NCI-H510A treated with DMSO at 0.1 percent for 48 hours (cell line): ENCODE data around the gene REXO1.

Experiments used
- DNase-seq: peaks from one replicate; lab custom pipeline; 2025; lab: John Stamatoyannopoulos, UW

The REXO1 gene

GRCh38 chr19:1860821-1861598 is 12.7 kb upstream of the REXO1 start:
- no peak for DNase-seq

- DNase-seq, result no peak
Measured at GRCh38 chr19:1860042-1860775, 11.9 kb upstream of the REXO1 start.

- no peak for DNase-seq
Measured at GRCh38 chr19:1859331-1859781, 11.1 kb upstream of the REXO1 start.

- DNase-seq, result no peak
Measured at GRCh38 chr19:1858412-1859081, 10.3 kb upstream of the REXO1 start.

GRCh38 chr19:1857648-1858326 is 9.5 kb upstream of the REXO1 start:
- no peak for DNase-seq

GRCh38 chr19:1856698-1857603 is 8.7 kb upstream of the REXO1 start:
- no peak for DNase-seq

DNA sequence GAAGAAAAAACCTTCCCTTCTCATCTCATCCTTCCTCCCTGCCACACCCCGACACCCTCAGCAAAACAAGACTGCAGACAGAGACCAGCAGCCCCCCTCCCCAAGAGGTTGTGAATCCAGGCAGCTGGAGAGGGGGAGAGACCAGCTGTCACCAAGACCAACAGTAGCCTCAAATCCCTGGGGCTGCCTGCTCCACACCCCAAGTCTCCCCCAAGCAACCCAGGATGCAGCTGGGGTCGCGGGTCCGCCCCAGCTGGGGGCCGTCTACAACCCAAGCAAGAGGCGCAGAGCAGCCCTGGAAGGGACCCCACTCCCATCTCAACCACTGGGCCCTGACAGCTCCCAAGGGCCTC is 8.0 kb upstream of the REXO1 start:
- DNase-seq, result no peak

- DNase-seq, result no peak
Measured at GRCh38 chr19:1855828-1856255, 7.6 kb upstream of the REXO1 start.

DNA sequence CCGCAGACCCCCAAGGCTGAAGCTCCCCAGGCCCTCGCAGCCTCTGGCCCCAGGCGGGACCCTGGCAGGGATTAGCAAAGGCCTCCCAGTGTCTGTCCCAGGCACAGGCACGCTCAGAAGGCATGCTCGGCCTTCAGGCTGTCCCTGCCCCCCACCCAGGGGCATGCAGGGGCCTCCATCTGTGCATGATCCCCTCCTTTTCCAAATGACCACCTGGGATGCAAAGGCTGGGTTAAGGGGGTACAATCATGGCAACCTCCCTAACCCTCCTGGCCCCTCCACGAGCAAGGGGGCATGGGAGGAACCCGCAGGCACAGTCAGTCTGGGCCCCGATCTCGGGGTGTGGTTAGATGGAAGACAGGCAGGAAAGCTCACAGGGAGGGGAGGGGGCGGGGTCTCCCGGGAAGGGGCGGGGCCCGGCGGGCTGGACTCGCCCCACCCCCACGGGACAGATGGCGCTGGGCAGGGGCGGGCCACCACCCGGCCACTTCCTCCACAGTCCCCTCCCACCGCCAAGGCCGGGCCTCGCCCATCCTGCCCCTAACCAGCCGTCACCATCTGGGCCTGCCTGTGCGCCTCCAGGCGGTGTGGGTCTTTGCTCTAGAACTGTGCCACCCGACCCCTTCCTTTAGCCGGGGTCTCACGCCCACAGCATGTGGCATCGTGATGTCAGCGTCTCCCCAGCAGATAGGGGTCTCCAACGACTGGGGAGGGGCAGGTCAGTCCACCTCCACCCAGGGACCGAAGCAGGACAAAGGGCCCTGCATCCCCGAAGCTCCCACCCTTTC is 7.0 kb upstream of the REXO1 start:
- no peak for DNase-seq

DNA sequence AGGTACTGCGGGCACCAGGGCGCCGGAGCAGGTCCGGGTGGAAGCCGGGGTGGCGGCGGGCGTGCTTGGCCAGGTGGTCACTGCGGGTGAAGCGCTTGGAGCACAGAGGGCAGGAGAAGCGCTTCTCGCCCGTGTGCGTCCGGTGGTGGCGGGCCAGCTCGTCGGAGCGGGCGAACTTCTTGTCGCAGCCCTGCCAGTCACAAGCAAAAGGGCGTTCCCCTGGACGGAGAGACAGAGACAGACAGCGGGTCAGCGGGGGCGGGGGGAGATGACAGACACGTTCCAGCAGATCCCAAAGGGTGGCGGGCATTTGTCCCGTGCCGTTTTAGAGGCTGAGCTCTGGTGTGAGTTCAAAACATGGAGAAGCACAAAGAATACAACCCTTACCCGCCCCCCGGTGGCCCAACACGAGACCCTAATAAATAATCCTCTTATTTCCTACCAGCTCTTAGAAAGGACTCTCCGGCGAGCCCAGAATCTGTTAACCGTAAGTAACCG is 6.3 kb upstream of the REXO1 start:
- DNase-seq, result no peak

DNA sequence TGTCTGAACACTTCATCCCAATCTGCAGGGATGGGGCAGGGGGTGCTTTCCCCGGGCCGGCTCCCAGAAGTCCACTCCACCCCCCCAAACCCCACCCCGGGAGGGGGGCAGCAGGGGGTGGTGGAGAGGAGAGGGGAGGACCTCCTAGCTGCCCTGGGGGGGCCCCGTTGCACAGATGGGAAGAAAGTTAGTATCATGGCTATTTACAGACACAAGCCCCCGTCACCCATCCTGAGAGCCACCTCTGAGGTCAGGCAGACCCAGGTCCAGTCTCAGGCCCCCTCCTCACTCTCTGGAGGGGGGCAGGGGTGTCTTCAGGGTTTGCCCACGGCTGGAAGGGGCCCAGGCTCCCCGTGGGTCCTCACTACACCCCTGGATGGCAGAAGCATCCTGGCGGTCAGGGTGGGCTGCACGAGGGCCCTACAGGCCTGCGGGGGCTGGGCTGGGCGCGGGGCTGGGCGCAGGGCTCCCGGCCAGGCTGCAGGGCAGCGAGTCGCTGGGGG is 5.8 kb upstream of the REXO1 start:
- no peak for DNase-seq

DNA sequence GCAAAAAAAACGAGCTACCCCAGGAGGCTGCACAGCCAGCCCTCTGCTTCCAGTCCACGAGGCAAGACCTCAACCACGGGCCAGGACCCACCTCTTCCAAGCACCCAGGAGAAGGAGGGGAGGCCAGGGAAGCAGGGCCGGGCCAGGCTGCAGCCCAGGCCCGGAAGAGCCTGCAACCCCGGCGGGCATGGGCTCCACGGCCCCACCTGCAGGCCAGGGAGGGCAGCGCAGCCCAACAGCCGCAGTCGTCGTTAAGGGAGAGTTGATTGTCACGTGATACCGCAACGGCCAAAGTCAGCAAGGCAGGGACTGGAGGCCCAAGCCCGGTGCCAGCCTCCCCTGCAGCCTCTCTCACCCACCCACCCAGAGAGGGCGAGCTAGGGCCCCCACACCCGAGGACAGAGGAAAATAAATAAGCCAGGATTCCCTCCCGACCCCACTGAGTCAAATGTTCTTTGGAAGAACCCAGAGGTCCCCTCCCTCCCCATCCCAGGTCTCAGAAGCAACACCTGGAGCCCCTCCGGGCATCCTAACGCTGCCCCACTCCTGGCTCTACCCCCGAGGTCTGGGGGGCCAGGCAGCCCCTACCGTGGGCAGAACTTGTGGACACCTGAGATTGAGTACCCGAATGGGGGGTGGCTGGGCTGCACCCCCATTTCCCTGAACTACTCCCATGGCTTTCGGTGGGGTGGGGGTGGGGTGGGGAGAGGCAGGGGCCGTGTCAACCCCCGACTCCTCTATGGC is 5.2 kb upstream of the REXO1 start:
- peak; percentile 68 for DNase-seq

DNA sequence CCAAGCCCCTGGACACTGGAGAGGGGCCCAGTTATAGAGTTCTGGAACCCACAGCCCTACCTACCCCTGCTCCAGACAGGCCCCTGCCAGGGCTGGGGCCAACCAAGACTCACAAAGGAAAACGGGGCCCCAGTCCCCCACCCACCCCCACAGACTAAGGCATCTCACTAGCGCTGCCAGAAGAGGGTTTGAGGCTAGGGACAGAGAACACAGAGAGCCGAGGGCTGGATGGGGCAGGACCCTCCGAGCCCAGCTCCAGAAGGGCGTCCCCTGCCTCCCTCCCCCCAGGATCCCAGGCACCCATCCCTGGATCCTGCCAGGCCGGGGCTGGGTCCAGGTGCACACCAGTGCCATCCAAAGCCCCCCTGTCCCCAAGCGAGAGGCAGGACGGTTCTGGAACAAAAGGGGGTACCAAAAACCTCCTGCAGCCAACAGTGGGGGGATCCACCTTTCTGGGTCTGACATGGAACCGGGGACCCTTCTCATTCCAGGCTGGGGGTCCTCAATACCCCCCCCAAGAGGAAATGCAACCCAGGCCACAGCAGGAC is 4.4 kb upstream of the REXO1 start:
- DNase-seq, result no peak

DNA sequence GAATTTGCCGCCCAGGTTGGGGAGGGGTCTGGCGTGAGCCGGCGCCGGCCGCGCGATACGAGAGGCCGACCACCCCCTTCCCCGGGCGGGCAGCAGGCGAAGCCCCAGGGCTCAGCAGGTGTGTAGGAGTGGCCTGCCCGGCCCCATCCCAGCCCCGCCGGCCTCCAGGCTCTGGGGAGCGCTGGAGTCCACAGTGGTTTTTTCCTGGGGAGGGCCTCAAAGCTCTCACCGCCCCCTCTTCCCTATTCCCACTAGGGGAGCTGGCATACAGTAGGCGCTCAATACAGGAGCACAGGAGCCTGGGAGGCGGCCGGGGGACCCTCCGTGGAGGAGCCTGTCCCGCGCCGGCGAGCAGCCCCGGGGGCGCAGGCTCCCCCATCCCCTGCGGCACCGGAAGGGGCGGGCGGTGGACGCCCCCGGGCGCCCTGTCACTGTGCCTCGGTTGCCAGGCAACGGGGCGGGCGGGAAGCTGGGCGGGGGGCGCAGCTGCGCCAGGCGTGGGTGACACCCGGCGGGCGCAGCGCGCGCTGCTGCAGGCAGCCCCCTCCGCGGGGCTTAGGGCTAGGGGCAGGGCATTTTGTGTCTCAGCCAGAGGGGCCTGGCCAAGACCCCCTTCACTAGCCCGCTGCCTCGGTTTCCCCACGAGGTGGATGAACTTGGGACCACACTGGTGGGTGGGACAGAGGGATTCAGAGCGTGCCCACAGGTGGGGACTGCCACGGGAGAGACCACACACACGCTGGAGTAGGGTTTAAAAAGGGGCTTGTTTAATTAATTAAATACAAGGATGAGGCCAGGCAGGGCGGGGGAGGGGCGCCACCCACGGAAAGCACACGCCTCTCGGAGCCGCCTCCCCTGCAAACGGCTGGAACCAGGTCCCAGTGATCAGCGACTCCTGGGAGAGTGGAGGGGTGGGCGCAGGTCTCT is 3.6 kb upstream of the REXO1 start:
- no peak for DNase-seq

DNA sequence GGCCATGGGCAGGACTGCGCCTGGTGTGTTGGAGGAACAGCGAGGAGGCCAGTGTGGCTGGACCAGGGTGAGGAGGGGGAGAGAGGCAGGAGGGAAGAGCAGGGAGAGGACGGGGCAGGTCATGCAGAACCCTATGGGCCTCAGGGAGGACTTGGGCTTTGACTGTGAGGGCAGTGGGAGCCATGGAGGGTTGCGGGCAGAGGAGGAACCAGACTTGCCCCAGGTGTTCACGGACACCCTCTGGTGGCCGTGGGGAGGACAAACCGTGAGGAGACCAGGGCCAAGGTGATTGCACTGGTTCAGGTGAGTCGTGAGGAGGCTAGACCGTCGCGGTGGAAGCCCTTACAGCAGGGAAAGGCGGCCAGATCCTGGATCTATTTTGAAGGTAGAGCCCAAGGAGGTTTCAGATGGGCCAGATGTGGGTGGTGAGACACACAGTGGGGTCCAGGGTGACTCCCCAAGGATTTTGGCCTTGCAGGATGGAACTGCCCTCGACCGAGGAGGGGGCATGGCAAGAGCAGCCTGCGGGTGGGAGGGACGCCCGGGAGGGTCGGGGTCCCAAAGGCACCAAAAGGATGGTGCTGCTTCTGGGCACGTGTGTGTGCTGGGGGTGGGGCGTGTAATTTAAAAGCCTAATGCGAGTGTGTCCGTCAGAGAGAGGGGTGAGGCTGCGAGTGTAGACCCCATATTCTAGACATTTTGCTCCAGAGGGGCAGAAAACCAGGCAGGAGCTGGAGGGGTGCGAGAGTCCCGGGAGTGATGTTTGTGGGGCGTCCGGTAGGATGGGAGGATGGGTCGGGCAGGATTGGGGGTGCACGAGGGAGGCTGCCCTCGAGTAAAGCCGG is 2.7 kb upstream of the REXO1 start:
- no peak for DNase-seq

- no peak for DNase-seq
Measured at GRCh38 chr19:1849886-1850398, 1.7 kb upstream of the REXO1 start.

DNA sequence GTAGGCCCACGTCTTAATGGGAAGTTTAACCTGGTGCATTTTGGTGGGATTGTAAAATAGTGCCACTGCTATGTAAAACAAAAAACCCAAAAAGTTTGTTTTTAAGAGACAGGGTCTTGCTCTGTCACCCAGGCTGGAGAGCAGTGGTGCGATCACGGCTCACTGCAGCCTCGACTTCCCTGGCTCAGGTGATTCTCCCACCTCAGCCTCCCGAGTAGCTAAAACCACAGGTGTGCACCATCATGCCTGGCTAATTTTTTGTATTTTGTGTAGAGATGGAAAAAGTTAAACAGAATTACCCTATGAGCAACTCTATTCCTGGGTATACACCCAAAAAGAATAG is 820 bp upstream of the REXO1 start:
- DNase-seq, result no peak
